HG03558 (cell line): ENCODE results near the gene HSPA1B.
A peak's percentile ranks its signal among the peaks of the same experiment; 100 is the strongest.
"Not testable (repeated sequence)": the region's sequence is repeated elsewhere in the genome, so short reads cannot be mapped to it uniquely, and the experiment has no call there.

Experiments
- ATAC-seq: cut with Tn5 transposase; IDR thresholded peaks from one replicate; pipeline ENCODE4 v1.9.1; 2021; ENCODE audit warnings: moderate number of reproducible peaks; ENCODE audit not compliant: unreplicated experiment; ENCODE audit errors: extremely low read depth

The HSPA1B gene

DNA sequence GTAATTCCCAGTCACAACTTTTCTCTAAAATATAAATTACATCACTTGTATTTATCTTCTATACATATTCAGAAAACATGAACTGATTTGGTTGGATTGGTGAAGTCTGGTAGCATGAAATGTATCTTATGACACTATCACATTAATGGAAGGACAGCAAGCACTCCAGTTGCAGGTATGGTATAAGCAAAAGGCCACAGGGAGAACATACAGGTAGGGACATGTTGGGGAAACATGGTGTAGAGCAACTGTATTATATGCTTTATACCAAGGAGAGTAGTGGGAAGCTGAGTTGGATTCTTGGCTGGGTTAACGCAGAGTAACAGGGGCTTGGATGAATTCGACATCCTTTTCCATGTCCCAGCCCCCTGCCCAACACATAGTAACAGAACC lies 30.5 kb upstream of the HSPA1B start:
- no peak for ATAC-seq

DNA sequence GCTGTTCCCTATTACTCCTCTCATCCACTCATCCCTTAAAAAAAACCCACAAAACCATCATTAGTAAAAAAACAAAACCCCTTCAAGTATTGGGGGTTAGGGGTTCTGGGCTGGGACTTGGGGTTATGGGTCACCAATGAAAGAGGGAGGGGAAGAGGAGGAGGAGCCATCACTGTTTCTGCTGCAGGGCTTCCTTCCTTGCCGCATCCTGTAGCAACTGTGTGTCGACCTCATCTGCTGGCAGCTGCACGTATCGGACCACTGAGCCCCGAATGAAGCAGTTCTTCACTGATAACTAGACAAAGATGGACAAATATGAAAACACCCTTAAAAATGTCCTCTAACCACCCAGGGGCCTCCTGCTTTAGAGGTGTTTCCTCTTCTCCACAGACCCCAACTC lies 29.9 kb upstream of the HSPA1B start:
- ATAC-seq: no peak

DNA sequence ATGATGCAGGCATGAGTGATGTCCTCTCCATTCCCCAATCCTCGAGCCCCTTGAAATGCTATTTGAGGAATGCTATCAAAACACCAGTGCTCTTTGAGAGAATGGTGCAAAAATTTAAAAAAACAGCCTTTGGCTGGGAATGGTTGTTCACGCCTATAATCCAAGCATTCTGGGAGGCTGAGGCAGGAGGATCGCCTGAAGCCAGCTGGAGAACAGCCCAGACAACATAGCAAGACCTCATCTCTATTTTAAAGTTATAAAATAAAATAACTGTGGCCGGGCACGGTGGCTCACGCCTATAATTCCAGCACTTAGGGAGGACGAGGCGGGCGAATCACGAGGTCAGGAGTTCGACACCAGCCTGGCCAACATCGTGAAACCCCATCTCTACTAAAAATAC lies 27.8 kb upstream of the HSPA1B start:
- no peak for ATAC-seq

DNA sequence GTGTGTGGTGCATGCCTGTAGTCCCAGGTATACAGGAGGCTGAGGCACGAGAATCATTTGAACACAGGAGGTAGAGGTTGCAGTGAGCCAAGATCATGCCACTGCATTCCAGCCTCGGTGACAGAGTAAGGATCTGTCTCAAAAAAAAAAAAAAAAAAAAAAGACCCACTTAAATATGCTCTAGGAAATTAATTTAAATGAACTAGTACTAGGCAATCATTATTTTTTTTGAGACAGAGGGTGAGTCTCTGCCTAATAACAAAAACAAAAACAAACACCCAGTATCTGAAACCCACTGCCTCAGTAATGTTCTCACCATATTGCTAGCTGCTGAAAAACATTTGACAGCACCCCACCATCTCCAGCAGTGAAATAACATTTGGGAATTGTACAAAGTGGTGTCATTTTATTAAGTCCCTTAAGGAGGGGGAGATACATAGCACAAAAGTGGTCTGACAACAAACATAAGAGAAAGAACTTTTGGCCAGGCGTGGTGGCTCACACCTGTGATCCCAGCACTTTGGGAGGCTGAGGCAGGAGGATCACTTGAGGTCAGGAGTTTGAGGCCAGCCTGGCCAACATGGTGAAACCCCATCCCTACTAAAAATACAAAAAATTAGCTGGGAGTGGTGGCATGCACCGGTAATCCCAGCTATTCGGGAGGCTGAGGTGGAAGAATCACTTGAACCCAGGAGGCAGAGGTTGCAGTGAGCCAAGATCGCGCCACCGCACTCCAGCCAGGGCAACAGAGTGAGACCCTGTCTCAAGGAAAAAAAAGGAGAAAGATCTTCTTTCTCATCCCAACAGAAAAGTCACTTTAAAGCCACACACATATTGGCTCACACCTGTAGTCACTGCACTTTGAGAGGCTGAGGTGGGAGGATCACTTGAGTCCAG lies 26.3 kb upstream of the HSPA1B start:
- not testable (repeated sequence) for ATAC-seq

DNA sequence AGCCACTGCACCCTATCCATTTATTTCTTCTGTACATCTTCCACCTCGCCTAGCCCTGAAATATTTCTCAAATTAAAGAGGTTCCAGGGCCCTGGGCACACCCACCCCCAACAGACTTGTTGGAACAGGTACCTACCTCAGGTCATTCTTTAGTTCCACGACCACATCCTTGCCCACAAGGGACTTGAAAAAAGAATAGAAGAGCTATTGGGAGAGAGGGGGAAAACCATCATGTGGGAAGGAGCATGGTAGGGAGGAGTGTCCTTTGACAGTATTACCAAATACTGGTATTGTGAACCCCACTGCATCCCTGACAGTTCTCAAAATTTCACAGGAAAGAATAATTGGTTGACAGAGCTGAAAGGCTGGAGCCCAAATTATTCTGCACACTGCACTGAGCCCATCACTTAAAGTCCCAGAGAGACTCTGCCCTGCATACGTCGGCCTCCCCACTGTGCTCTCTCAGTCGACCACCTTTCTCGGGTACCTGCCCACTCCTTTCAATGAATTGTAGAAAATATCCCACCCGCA lies 21.5 kb upstream of the HSPA1B start:
- ATAC-seq: no peak

DNA sequence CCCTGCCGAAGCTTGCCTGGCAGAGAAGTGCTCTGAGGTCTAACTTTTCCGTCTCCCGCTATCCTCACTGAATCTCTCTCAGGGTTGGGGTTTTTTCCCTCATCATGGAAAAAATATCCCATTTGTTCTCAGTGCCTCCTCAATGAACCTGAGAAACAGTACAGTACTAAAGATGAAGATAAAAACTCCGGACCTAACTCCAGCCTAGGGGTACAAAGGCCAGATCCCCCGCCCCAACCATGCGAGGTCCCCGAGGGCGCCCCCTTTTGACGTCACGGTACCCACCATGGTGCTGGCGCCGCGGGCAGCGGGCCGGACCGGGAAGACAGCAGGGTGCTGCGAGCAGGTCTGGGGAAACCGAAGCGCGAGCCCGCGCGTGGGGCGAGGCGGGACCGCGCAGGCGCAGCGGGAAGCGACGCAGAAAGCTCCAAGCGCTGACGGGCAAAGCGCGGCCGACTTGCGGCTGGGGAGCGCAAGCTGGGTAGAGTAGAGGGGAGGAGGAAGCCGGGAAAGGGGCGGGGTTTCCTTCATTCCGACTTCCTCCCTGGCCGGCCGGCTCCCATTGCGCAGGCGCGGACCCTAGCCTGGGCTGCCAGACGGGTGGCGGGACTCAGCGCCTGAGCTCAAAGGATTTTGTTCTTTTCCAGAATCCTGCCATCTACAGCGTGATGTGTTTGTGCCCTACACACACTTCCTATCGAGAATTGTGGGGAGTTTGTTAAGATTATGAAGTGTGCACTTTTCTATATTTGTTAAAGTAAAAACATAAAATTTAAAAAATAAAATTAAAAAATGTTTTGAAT lies 20.9 kb upstream of the HSPA1B start, which contains the start of gene LSM2:
LSM2 (minus strand) TSS at position 497 of the 803 bp plus-strand sequence; CDS start at position 288, 209 bp downstream.
- peak; percentile 78 for ATAC-seq

DNA sequence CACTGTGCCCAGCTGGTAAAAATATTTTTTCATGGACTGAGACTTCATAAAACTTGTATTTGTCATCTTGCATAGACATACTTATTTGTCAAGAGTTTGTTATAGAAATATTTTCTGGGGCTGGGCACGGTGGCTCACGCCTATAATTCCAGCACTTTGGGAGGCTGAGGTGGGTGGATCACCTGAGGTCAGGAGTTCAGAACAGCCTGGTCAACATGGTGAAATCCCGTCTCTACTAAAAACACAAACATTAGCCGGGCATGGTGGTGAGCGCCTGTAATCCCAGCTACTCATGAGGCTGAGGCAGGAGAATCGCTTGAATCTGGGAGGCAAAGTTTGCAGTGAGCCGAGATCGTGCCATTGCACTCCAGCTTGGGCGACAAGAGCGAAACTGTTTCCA lies 18.9 kb upstream of the HSPA1B start:
- not testable (repeated sequence) for ATAC-seq

DNA sequence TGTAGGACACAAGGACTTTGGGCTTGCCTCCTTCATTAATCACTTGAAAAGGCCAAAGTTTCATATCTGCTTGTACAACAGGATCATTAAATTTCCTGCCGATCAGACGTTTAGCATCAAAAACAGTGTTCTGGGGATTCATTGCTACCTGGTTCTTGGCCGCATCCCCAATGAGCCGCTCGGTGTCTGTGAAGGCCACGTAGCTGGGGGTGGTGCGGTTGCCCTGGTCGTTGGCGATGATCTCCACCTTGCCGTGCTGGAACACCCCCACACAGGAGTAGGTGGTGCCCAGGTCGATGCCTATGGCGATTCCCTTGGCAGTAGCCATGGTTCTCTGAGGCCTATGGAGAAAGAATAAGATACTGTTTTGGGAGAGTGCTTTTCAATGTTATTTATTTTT lies 15.9 kb upstream of the HSPA1B start:
- no peak for ATAC-seq

DNA sequence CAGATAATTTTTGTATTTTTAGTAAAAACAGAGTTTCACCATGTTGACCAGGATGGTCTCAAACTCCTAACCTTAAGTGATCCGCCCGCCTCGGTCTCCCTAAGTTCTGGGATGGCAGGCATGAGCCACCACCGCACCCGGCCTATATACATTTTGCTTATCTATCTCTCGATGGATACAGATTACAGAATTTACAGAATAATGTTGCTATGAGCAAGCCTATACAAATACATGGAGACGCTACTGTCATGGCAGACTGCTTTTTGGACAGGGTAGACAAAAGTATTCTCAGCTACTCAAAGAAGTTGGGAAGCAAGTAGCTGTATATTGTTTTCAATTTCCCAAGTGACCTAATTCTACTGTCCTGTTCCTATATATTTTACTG lies 14.1 kb upstream of the HSPA1B start:
- ATAC-seq: no peak

DNA sequence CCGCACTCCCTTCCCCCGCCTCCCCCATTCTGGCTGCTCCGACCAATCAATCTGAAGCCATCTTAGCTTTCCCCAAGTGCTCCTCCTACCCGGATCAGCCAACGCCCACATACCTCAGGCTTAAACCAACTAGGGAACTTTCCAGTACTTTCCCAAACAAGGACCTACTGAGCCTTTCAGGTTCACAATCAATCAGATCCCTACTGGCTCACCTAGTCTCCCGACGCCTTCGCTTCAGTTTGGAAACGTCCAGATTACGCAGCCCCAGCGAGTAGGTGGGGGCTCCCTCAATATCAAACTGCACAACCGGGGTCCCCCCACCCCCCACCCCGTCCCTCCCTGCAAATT lies 12.9 kb upstream of the HSPA1B start:
- no peak for ATAC-seq

DNA sequence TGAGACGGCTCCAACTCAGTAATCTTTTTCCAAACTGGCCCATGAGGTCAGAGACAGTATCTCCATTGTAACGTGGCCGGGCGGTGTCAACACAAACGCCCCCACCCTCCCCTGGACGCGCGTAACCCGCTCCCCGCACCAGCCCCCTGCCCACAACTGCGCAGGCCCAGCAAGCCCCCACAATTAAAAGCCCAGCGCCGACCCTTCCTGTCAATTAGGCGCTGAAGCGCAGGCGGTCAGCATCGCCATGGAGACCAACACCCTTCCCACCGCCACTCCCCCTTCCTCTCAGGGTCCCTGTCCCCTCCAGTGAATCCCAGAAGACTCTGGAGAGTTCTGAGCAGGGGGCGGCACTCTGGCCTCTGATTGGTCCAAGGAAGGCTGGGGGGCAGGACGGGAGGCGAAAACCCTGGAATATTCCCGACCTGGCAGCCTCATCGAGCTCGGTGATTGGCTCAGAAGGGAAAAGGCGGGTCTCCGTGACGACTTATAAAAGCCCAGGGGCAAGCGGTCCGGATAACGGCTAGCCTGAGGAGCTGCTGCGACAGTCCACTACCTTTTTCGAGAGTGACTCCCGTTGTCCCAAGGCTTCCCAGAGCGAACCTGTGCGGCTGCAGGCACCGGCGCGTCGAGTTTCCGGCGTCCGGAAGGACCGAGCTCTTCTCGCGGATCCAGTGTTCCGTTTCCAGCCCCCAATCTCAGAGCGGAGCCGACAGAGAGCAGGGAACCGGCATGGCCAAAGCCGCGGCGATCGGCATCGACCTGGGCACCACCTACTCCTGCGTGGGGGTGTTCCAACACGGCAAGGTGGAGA lies 12.3 kb upstream of the HSPA1B start, which contains the start of the genes HSPA1A and HSPA1L:
HSPA1A (plus strand) TSS at position 519 of the 814 bp plus-strand sequence; CDS start at position 733, 214 bp downstream.
HSPA1L (minus strand) TSS at position 259 of the 814 bp plus-strand sequence. CDS start 3,311 bp downstream, outside the sequence.
- no peak for ATAC-seq

DNA sequence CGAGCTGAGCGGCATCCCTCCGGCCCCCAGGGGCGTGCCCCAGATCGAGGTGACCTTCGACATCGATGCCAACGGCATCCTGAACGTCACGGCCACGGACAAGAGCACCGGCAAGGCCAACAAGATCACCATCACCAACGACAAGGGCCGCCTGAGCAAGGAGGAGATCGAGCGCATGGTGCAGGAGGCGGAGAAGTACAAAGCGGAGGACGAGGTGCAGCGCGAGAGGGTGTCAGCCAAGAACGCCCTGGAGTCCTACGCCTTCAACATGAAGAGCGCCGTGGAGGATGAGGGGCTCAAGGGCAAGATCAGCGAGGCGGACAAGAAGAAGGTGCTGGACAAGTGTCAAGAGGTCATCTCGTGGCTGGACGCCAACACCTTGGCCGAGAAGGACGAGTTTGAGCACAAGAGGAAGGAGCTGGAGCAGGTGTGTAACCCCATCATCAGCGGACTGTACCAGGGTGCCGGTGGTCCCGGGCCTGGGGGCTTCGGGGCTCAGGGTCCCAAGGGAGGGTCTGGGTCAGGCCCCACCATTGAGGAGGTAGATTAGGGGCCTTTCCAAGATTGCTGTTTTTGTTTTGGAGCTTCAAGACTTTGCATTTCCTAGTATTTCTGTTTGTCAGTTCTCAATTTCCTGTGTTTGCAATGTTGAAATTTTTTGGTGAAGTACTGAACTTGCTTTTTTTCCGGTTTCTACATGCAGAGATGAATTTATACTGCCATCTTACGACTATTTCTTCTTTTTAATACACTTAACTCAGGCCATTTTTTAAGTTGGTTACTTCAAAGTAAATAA lies 10.2 kb upstream of the HSPA1B start:
- ATAC-seq: not testable (repeated sequence)

DNA sequence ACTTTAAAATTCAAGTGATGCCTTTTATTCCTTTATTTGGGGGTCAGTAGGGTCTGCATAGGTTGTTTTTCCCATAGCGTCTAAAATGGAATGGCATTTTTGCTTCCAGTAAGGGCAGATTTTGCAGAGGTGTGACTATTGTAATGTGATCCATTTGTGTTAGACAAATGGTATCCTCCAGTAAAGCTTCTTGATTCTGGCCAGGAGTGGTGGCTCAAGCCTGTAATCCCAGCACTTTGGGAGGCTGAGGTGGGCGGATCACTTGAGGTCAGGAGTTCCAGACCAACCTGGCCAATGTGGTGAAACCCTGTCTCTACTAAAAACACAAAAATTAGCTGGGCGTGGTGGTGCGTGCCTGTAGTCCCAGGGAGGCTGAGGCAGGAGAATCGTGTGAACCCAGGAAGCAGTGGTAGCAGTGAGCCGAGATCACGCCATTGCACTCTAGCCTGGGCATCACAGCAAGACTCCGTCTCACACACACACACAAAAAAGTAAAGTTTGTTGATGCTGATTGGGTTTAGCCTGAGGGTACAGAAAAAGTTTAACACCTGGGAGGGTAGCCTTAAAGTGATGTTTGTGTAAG lies 9.5 kb upstream of the HSPA1B start:
- ATAC-seq: not testable (repeated sequence)

DNA sequence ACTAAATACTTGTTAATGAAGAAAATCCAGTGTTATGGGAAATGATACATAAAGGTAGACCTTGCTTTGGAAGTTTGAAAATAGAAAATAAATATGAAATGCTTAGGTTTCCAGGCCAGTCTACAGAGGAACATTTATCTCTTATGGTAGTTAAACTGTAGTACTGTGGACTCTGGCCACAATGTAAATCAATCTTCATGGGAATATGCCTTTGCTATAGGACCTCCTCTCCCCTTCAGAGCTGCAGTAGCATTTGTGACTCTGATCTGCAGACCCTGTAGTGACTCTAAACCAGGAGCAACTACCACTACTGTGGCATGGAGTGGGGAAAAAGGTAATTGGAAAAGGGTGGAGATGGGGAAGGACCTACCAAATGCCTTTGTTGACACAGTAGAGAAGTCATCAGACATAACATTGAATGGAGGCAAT lies 7.7 kb upstream of the HSPA1B start:
- ATAC-seq: no peak

DNA sequence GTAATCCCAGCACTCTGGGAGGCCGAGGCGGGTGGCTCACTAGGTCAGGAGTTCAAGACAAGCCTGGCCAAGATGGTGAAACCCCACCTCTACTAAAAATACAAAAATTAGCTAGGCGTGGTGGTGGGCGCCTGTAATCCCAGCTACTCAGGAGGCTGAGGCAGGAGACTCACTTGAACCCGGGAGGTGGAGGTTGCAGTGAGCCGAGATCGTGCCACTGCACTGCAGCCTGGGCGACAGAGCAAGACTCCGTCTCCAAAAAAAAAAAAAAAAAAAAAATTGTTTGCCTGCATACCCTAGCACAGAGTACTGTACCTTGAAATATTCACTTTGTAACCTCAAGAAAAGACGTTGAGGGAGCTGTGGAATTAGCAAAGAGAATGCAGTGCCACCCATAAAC lies 7.1 kb upstream of the HSPA1B start:
- not testable (repeated sequence) for ATAC-seq

DNA sequence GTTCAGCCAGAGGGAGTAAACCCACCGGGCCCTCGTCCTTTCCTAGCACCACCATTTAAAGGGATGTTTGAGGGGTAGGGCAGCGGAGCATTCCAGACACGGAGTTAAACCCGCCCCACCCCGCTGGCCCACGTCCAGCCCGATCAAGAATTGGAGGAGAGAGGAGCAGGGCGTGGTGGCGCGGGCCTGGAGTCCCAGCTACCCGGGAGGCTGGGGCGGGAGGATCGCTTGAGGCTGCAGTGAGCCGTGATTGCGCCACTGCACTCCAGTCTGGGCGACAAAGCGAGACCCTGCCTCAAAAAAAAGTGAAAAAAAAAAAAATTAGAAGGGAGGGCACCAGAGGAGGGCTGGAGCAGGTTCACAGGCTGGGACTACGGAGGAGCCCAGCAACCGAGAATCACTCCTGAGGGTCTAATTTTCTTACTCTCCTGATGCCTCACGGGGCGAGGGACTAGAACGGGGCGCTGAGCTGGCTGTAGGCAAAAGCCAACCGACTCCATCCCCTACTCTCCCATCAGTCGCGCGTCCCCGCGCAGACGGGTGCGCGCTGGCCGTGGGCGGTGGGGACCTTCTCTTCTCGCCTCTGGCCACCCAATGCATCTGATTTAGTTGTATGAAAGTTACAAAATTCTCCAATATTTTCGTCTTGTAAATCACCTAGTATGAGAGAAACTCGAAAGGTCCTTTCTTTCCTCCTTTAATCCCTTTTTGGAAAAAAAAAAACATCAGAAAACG lies 6.1 kb upstream of the HSPA1B start:
- no peak for ATAC-seq

DNA sequence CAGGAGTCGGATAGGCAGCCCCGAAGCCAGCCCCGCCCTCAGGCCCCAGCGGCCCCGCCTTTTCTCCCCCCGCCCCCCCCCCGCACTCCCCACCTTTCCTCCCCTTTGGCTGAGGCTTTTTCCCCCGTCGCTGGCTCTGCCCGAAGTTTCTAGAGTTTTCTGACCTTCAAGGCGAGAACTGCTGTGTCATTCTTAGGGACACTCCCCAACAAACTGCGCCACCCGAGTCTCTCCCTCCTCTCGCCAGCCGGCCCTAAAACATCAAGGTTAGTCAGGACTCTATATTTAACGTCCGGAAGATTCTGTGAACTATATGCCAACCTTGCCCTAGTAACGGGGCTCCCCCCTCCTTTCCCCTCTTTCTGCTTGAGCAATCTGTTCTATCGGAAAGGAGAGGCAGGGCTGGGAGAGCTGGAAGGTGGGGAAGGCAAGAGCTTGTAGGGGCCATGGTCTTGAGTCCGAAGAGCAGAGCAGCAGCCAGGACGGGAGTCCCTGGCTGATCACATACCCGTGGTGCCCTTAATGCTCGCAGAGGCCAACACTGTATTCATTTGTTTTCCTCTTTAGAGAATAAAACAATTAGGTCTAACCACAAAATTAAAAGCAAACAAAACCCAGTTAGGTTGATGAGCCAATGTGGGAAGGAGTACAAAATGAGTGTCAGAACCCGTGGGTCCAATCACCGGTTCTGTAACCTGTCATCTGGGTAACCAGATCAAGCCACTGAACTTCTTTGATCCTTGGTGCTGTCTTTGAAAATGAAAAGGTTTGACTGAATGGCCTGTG lies 5.3 kb upstream of the HSPA1B start:
- ATAC-seq: no peak
